ENCODE data around the gene ABCA10.

GRCh38 chr17:69150333-69150732 lies 78.3 kb downstream of the ABCA10 start:
- TF ChIP-seq POLR2A (IDR thresholded peaks at IDR 0.05; ENCODE audit: low read depth, low read length) (no peak), POLR2AphosphoS5 (IDR thresholded peaks at IDR 0.05; ENCODE audit: low read depth, low read length) (no peak), TAF1 (IDR thresholded peaks at IDR 0.05; ENCODE audit: borderline replicate concordance, low read depth, low read length) (no peak)
